ENCODE measurements around the gene ARSD.
"Not testable (repeated sequence)": the region's sequence is repeated elsewhere in the genome, so short reads cannot be mapped to it uniquely, and the experiment has no call there.

The ARSD gene

GRCh38 chrX:2897690-2898623 lies 31.2 kb downstream of the ARSD start:
- in situ Hi-C loops (cut with MboI; ENCODE audit: low pct_unique_long_range_greater_than_20kb, low sequenced_read_pairs) = not testable (repeated sequence)
- DNase-seq = peak; percentile 89

DNA sequence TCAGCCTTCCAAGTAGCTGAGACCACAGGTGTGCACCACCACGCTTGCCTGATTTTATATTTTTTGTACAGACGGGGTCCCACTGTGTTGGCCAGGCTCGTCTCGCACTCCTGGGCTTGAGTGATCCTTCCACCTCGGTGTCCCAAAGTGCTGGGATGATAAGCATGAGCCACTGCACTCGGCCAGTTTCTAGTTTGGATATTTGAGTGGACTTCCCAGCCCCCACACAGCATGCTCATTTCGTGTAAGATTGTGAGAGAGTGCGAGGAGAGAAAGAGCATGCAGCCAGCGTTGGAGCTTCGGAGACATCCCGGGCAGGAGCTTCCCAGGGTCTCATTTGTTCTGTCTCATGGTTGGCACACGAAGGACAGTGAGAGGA lies 31.8 kb downstream of the ARSD start:
- DNase-seq = no peak
- in situ Hi-C loops (cut with MboI; ENCODE audit: low pct_unique_long_range_greater_than_20kb, low sequenced_read_pairs) = no loop called here

DNA sequence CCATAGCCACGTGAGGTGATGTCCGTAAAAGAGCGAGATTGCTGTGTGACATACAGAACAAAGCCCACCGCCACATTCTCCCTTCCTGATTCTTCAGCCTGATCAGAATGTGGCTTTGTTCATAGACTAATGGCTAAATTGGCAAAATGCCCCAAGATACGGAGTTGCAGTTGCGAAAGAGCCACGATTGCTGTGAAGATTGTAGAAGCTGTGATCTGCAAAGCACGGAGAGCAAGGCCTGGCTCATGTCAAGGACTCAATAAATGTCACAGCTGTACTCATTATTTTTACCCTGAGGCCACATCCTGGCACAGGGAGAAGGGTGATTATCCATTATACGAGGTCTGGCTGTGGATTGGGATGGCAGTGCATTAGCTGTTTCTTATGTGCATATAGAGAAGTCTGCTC lies 34.2 kb downstream of the ARSD start:
- in situ Hi-C loops (cut with MboI; ENCODE audit: low pct_unique_long_range_greater_than_20kb, low sequenced_read_pairs) = no loop called here
- DNase-seq = peak; percentile 95

DNA sequence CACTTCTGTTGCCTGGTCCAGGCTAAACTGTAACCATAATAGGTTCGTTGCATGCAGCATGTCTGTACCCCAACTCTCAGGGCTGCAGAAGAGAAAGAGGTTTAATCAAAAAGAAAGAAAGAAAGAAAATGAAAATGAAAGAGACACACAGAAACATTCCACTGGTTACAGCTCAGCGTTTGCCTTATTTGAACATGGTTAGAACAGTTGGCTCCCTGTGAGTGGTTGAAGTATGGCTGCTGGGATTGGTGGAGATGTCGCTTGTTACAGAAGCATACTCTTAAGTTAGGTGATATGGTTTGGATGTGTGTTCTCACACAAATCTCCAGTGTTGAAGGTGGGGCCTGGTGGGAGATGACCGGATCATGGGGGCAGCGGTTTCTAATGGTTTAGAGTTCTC lies 36.3 kb downstream of the ARSD start:
- in situ Hi-C loops (cut with MboI; ENCODE audit: low pct_unique_long_range_greater_than_20kb, low sequenced_read_pairs) = no loop called here
- DNase-seq = no peak

DNA sequence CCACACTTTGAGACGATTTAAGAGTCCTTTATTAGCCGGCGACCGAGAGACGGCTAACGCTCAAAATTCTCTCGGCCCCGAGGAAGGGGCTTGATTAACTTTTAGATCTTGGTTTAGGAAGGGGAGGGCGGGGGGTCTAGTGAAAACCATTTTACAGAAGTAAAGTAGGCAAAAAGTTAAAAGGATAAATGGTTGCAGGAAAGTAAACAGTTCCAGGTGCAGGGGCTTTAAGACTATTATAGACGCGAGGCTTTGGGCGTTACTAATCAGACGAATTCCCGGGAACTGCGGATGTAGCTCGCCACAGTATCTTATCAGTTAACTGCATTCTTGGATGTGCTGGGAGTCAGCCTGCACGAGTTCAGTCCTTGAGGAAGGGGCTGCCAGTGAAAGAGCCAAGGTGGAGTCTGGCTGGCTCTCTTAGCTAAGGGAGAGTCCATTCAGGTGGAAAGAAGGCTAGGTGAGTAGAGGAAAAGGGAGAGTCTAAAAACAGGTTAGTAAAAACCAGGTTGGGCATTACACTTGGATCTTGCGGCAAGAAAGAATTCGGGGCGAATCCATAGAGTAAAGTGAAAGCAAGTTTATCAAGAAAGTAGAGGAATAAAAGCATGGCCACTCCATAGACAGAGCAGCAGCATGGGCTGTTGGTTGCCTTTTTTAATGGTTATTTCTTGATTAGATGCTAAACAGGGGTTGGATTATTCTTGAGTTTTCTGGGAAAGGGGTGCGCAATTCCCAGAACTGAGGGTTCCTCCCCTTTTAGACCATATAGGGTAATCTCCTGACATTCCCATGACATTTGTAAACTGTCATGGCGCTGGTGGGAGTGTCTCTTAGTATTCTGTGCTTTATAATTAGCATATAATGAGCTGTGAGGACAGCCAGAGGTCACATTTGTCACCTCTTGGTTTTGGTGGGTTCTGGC lies 38.3 kb downstream of the ARSD start:
- DNase-seq; in situ Hi-C loops (cut with MboI; ENCODE audit: low pct_unique_long_range_greater_than_20kb, low sequenced_read_pairs): not testable (repeated sequence)

DNA sequence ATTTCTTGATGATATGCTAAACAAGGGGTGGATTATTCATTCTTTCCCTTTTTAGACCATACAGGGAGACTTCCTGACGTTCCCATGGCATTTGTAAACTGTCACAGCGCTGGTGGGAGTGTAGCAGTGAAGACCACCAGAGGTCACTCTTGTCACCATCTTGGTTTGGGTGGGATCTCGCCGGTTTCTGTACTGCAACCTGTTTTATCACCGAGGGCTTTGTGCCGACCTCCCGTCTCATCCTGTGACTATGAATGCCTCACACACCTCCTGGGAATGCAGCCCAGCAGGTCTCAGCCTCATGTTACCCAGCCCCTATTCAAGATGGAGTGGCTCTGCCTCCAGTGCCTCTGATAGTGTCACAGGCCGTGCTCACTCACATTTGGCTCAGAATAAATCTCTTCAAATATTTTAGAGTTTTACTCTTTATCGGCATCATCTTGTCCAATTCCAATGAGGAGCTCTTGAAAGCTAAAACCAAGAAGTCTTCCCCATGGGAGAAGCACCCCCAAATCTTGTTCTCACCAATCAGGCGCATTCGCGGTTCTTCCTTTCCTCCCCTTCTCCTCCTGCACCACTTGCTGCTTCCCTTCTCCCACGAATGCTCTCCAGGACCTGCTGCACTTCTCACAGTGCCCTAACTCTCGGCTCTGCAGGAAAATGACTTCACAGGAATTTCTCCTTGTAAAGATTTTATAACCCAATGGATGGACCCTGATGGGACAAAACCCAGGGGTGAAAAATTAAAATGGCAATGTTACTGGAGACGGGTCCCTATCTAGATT lies 39.2 kb downstream of the ARSD start:
- in situ Hi-C loops (cut with MboI; ENCODE audit: low pct_unique_long_range_greater_than_20kb, low sequenced_read_pairs) = not testable (repeated sequence)
- peak; percentile 74 for DNase-seq

GRCh38 chrX:2889045-2889605 lies 40.0 kb downstream of the ARSD start:
- in situ Hi-C loops (cut with MboI; ENCODE audit: low pct_unique_long_range_greater_than_20kb, low sequenced_read_pairs) = no loop called here
- DNase-seq = no peak

DNA sequence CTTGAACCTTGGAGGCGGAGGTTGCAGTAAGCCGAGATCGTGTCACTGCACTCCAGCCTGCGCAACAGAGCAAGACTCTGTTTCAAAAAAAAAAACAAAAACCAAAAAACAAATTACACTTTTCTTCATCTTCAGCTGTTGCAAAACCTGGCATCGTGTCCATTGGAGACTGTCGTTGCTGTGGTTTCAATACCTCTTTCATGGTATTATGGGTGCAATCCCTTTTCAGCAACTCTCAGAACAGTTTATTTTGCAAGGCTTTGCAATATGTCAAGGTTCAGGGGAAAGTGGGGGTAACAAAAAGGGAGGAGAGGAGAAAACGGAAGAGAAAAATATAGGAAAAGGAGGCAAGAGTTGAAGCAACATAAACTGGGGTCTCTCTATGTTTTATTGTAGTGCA lies 40.8 kb downstream of the ARSD start:
- DNase-seq = no peak
- in situ Hi-C loops (cut with MboI; ENCODE audit: low pct_unique_long_range_greater_than_20kb, low sequenced_read_pairs) = no loop called here

- no peak for DNase-seq
- in situ Hi-C loops (cut with MboI; ENCODE audit: low pct_unique_long_range_greater_than_20kb, low sequenced_read_pairs) = no loop called here
These were observed 45.4 kb downstream of the ARSD start for GRCh38 chrX:2883770-2884169.

GRCh38 chrX:2879670-2880069 lies 49.5 kb downstream of the ARSD start:
- in situ Hi-C loops (cut with MboI; ENCODE audit: low pct_unique_long_range_greater_than_20kb, low sequenced_read_pairs) = no loop called here

GRCh38 chrX:2878563-2878962 lies 50.6 kb downstream of the ARSD start:
- DNase-seq = no peak
- in situ Hi-C loops (cut with MboI; ENCODE audit: low pct_unique_long_range_greater_than_20kb, low sequenced_read_pairs) = no loop called here

More at GRCh38 chrX:2879670-2880069, 49.5 kb downstream of the ARSD start:
- DNase-seq = no peak

- in situ Hi-C loops (cut with MboI; ENCODE audit: low pct_unique_long_range_greater_than_20kb, low sequenced_read_pairs) = no loop called here
These were observed 53.2 kb downstream of the ARSD start for GRCh38 chrX:2875798-2876399.

GRCh38 chrX:2875136-2875481 lies 54.0 kb downstream of the ARSD start:
- no peak for DNase-seq
- in situ Hi-C loops (cut with MboI; ENCODE audit: low pct_unique_long_range_greater_than_20kb, low sequenced_read_pairs) = no loop called here

More at GRCh38 chrX:2875798-2876399, 53.2 kb downstream of the ARSD start:
- peak; percentile 47 for DNase-seq

GRCh38 chrX:2874222-2875135 lies 54.7 kb downstream of the ARSD start:
- DNase-seq = no peak
- in situ Hi-C loops (cut with MboI; ENCODE audit: low pct_unique_long_range_greater_than_20kb, low sequenced_read_pairs) = no loop called here

- in situ Hi-C loops (cut with MboI; ENCODE audit: low pct_unique_long_range_greater_than_20kb, low sequenced_read_pairs) = no loop called here
- DNase-seq = no peak
These were observed 56.4 kb downstream of the ARSD start for GRCh38 chrX:2872671-2873277.

DNA sequence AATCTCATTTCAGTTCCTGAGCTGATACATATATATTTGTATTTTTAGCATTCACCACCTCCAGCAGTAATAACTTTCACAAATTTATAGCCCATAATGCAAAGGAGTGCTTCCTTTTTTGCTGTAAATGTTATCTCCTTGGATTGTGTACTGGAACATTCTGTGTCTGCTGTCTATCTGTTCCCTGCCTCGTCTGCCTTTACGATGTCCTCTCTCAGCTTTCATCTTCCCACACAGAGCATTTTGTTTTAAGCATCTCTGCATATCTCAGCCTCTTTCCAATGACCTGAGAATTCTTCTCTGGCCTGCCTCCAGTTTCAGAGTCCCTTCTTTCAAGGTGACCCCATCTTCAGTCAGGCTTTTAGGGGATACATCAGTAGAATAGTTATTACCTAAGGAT lies 57.3 kb downstream of the ARSD start:
- in situ Hi-C loops (cut with MboI; ENCODE audit: low pct_unique_long_range_greater_than_20kb, low sequenced_read_pairs) = no loop called here

GRCh38 chrX:2870650-2871049 lies 58.5 kb downstream of the ARSD start:
- in situ Hi-C loops (cut with MboI; ENCODE audit: low pct_unique_long_range_greater_than_20kb, low sequenced_read_pairs) = no loop called here
- no peak for DNase-seq

More for the DNA sequence above, 57.3 kb downstream of the ARSD start:
- no peak for DNase-seq
